Measurements from ENCODE around the gene ZBTB9. TPM values are rescaled to one million over a fixed set of nuclear protein-coding genes. Genes with fewer than 3 reads are reported as not detected.

The ZBTB9 gene
- 18.1 and 20.0 TPM in 2 replicates for total RNA-seq (2022)
- percentile 61 among the genes with signal in this experiment for Bru-seq, nascent RNA
- BruChase-seq, experiment 1, labeled RNA remaining after a 6-hour chase: percentile 38 among the genes with signal in this experiment
- BruChase-seq, experiment 2, labeled RNA remaining after a 2-hour chase: percentile 55 among the genes with signal in this experiment
- long read RNA-seq, transcript ZBTB9-201 (2 exons, 2,716 nt): major isoform, 34 of 40 reads
- long read RNA-seq, partial matches to known transcripts: 0 of 40 reads
- long read RNA-seq, other reads (novel, unspliced or antisense): 6 of 40 reads

DNA sequence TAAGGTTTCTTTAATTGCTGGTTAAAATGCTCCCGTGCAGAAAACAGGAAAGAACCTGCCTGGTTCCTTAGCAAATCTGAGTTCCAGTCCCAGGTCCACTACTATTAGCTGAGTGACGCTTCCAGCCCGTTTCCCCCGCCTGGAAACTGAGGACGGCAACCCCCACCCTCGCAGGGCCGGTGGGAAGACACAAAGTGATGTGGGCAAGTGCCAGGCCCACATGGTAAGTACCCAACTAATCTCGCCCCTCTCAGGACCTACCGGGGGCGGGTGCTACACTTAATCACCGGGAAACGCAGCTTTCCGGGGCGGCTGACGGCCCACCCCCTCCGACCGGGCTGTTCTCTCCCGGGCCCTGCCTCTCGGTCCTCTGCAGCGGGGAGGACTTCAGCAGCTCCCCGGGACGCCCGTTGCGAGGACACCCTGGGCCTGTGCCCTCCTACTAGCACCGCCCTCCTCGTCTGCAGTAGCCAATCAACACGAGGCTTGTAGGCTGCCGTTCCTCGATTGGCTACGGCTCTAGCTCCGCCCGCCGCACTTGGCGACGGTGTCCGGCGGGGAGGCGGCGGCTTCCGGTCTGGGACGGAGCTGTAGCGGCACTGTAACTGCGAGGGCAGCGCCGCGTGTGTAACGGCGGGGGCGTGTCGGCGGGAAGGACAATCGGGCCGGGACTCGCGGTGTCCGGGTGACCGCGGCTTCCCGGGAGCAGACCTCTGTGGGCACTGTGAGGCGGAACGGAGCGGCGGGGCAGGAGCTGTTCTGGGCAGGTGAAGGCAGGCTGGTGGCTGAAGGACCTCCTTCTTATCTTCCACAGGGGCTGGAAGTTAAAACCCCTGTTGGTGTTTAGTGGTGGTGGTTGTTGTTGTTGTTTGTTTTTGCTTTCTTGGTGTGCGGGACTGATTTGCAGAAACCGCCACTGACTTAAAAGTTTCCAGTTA, at the start of gene ZBTB9:
ZBTB9 (plus strand) TSS at position 568 of the 938 bp plus-strand sequence. CDS start 525 bp downstream, outside the sequence.
- TSS peak; percentile 97 for BruUV-seq (replicated peaks)
- CTCF ChIA-PET: interaction anchor here (0.5 to 1.6 kb wide), 9 partner anchors 14 to 184 kb away, joined by 3 to 6 read pairs (median 3); partner anchors contain the start of genes BAK1, PFDN6, WDR46 and ZBTB22
- peak; percentile 98 for DNase-seq
- intact Hi-C loops (cut with micrococcal nuclease; ENCODE audit: unreplicated experiment): no loop called here
- Mint-ChIP-seq H3K4me1 (ENCODE audit: low read depth, unreplicated experiment) (peaks cover 12% of the 10 kb centered on the region), H3K4me3 (ENCODE audit: low read depth, unreplicated experiment) (peak within 1 kb of the TSS; percentile 98), H3K36me3 (ENCODE audit: insufficient read depth, unreplicated experiment) (peaks cover 44% of the 10 kb centered on the region), H3K27ac (ENCODE audit: unreplicated experiment) (peak within 1 kb of the TSS; percentile 72), H3K9me3 (ENCODE audit: low read depth, unreplicated experiment) (no peaks in the 10 kb centered on the region), H3K27me3 (ENCODE audit: unreplicated experiment) (no peaks in the 10 kb centered on the region)
- TF ChIP-seq, protein P1, sequence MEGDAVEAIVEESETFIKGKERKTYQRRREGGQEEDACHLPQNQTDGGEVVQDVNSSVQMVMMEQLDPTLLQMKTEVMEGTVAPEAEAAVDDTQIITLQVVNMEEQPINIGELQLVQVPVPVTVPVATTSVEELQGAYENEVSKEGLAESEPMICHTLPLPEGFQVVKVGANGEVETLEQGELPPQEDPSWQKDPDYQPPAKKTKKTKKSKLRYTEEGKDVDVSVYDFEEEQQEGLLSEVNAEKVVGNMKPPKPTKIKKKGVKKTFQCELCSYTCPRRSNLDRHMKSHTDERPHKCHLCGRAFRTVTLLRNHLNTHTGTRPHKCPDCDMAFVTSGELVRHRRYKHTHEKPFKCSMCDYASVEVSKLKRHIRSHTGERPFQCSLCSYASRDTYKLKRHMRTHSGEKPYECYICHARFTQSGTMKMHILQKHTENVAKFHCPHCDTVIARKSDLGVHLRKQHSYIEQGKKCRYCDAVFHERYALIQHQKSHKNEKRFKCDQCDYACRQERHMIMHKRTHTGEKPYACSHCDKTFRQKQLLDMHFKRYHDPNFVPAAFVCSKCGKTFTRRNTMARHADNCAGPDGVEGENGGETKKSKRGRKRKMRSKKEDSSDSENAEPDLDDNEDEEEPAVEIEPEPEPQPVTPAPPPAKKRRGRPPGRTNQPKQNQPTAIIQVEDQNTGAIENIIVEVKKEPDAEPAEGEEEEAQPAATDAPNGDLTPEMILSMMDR (IDR thresholded peaks at IDR 0.05; ENCODE audit: unreplicated experiment): no peak

DNA sequence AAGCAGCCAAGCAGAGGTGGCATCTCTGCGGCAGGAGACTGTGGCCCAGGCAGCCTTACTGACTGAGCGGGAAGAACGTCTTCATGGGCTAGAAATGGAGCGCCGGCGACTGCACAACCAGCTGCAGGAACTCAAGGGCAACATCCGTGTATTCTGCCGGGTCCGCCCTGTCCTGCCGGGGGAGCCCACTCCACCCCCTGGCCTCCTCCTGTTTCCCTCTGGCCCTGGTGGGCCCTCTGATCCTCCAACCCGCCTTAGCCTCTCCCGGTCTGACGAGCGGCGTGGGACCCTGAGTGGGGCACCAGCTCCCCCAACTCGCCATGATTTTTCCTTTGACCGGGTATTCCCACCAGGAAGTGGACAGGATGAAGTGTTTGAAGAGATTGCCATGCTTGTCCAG, 49.5 kb upstream of the ZBTB9 start:
- intact Hi-C loops (cut with micrococcal nuclease; ENCODE audit: unreplicated experiment): no loop called here
- Mint-ChIP-seq H3K4me3 (ENCODE audit: low read depth, unreplicated experiment) (no peak overlapping the region), H3K36me3 (ENCODE audit: insufficient read depth, unreplicated experiment) (peaks cover 79% of the 10 kb centered on the region), H3K4me1 (ENCODE audit: low read depth, unreplicated experiment) (peaks cover 9% of the 10 kb centered on the region), H3K9me3 (ENCODE audit: low read depth, unreplicated experiment) (no peaks in the 10 kb centered on the region), H3K27ac (ENCODE audit: unreplicated experiment) (no peak overlapping the region), H3K27me3 (ENCODE audit: unreplicated experiment) (no peaks in the 10 kb centered on the region)
- TF ChIP-seq, protein P1 (IDR thresholded peaks at IDR 0.05; ENCODE audit: unreplicated experiment): no peak
- DNase-seq: no peak
- CTCF ChIA-PET: no interaction called here
- no TSS peak for BruUV-seq (replicated peaks)

DNA sequence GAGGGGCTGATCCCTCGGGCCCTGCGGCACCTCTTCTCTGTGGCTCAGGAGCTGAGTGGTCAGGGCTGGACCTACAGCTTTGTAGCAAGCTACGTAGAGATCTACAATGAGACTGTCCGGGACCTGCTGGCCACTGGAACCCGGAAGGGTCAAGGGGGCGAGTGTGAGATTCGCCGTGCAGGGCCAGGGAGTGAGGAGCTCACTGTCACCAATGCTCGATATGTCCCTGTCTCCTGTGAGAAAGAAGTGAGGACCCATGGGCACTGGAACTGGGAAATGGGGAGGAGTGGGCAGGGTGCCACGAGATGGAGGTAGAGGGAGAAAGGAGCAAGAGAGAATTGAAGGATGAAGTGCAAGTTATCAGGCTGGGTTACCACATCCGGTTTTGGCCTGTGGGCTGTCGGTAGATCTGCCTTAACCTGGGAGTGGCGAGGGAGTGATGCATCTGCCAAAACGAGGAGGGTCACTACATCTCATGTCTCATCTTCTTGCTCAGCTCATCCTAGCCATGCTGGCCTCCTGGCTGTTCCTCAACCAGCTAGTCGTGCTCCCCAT, 48.9 kb upstream of the ZBTB9 start:
- H3K36me3 Mint-ChIP-seq (ENCODE audit: insufficient read depth, unreplicated experiment): peaks cover 79% of the 10 kb centered on the region
- no TSS peak for BruUV-seq (replicated peaks)
- intact Hi-C loops (cut with micrococcal nuclease; ENCODE audit: unreplicated experiment): no loop called here
- H3K4me1 Mint-ChIP-seq (ENCODE audit: low read depth, unreplicated experiment): peaks cover 10% of the 10 kb centered on the region
- H3K4me3 Mint-ChIP-seq (ENCODE audit: low read depth, unreplicated experiment): no peak overlapping the region
- no peaks in the 10 kb centered on the region for H3K27me3 Mint-ChIP-seq (ENCODE audit: unreplicated experiment)
- H3K27ac Mint-ChIP-seq (ENCODE audit: unreplicated experiment): peak overlapping the region; percentile 7
- TF ChIP-seq, protein P1 (IDR thresholded peaks at IDR 0.05; ENCODE audit: unreplicated experiment): no peak
- H3K9me3 Mint-ChIP-seq (ENCODE audit: low read depth, unreplicated experiment): no peaks in the 10 kb centered on the region
- CTCF ChIA-PET: no interaction called here
- no peak for DNase-seq

GRCh38 chr6:33406126-33406525, 48.2 kb upstream of the ZBTB9 start:
- CTCF ChIA-PET: no interaction called here
- no peak overlapping the region for H3K4me3 Mint-ChIP-seq (ENCODE audit: low read depth, unreplicated experiment)
- intact Hi-C loops (cut with micrococcal nuclease; ENCODE audit: unreplicated experiment): no loop called here
- BruUV-seq (replicated peaks): no TSS peak
- H3K36me3 Mint-ChIP-seq (ENCODE audit: insufficient read depth, unreplicated experiment): peaks cover 79% of the 10 kb centered on the region
- H3K9me3 Mint-ChIP-seq (ENCODE audit: low read depth, unreplicated experiment): no peaks in the 10 kb centered on the region
- H3K4me1 Mint-ChIP-seq (ENCODE audit: low read depth, unreplicated experiment): peaks cover 10% of the 10 kb centered on the region
- peak overlapping the region; percentile 7 for H3K27ac Mint-ChIP-seq (ENCODE audit: unreplicated experiment)
- TF ChIP-seq, protein P1 (IDR thresholded peaks at IDR 0.05; ENCODE audit: unreplicated experiment): no peak
- DNase-seq: no peak
- H3K27me3 Mint-ChIP-seq (ENCODE audit: unreplicated experiment): no peaks in the 10 kb centered on the region

All from Calu3 (cell line).